Measurements from ENCODE around the gene ASB9.
"Not testable (repeated sequence)": the region's sequence is repeated elsewhere in the genome, so short reads cannot be mapped to it uniquely, and the experiment has no call there.

ASB9 gene

GRCh38 chrX:15269618-15270521, at the start of gene ASB9:
Gene ASB9, minus strand, starts transcription at chrX:15270083. Its CDS starts 209 bp downstream, at chrX:15269874.
- H3K4me3 ChIP-seq (ENCODE audit: low read length), result no peak within 1 kb of the TSS
- no peaks in the 10 kb centered on the region for H3K36me3 ChIP-seq (ENCODE audit: control insufficient read depth, insufficient read depth, low read length)
- no peaks in the 10 kb centered on the region for H3K9me3 ChIP-seq (ENCODE audit: control insufficient read depth, insufficient read depth, low read length)
- DNase-seq (ENCODE audit: low read depth, low spot score), result no peak
- WGBS (ENCODE audit: insufficient coverage, insufficient read length), result no CpG with 5 or more reads among the region's 15 CpGs
- no peaks in the 10 kb centered on the region; the same call in 1 of the 2 replicates for H3K4me1 ChIP-seq (ENCODE audit: control insufficient read depth, insufficient read depth, low read length)
- H3K27ac ChIP-seq (ENCODE audit: low read length), result no peak within 1 kb of the TSS
- no peaks in the 10 kb centered on the region for H3K27me3 ChIP-seq (ENCODE audit: control insufficient read depth, insufficient read depth, low read length)

- Histone ChIP-seq H3K4me1 (ENCODE audit: control insufficient read depth, insufficient read depth, low read length) (no peaks in the 10 kb centered on the region), H3K9me3 (ENCODE audit: control insufficient read depth, insufficient read depth, low read length) (no peaks in the 10 kb centered on the region), H3K27ac (ENCODE audit: low read length) (no peak overlapping the region), H3K4me3 (ENCODE audit: low read length) (no peak overlapping the region), H3K27me3 (ENCODE audit: control insufficient read depth, insufficient read depth, low read length) (no peaks in the 10 kb centered on the region), H3K36me3 (ENCODE audit: control insufficient read depth, insufficient read depth, low read length) (no peaks in the 10 kb centered on the region)
- no CpG with 5 or more reads among the region's 4 CpGs for WGBS (ENCODE audit: insufficient coverage, insufficient read length)
- DNase-seq (ENCODE audit: low read depth, low spot score), result no peak
Observed at GRCh38 chrX:15319075-15319474, 49.2 kb upstream of the ASB9 start.

- H3K27ac ChIP-seq (ENCODE audit: low read length), result no peak within 1 kb of the TSS
- no CpG with 5 or more reads among the region's 3 CpGs for WGBS (ENCODE audit: insufficient coverage, insufficient read length)
Observed at GRCh38 chrX:15315509-15315908, 45.6 kb upstream of the ASB9 start, which contains the start of gene ASB11. Gene ASB11, minus strand, starts transcription at chrX:15315640. Its CDS starts 35 bp downstream, at chrX:15315605.

GRCh38 chrX:15314472-15314871, 44.6 kb upstream of the ASB9 start:
- H3K9me3 ChIP-seq (ENCODE audit: control insufficient read depth, insufficient read depth, low read length), result no peaks in the 10 kb centered on the region
- H3K4me3 ChIP-seq (ENCODE audit: low read length), result no peak overlapping the region
- WGBS (ENCODE audit: insufficient coverage, insufficient read length), result no CpG with 5 or more reads among the region's 2 CpGs
- no peak for DNase-seq (ENCODE audit: low read depth, low spot score)
- H3K27me3 ChIP-seq (ENCODE audit: control insufficient read depth, insufficient read depth, low read length), result no peaks in the 10 kb centered on the region
- H3K36me3 ChIP-seq (ENCODE audit: control insufficient read depth, insufficient read depth, low read length), result no peaks in the 10 kb centered on the region
- no peaks in the 10 kb centered on the region for H3K4me1 ChIP-seq (ENCODE audit: control insufficient read depth, insufficient read depth, low read length)
- no peak overlapping the region for H3K27ac ChIP-seq (ENCODE audit: low read length)

More at GRCh38 chrX:15315509-15315908, 45.6 kb upstream of the ASB9 start, which contains the start of gene ASB11:
- H3K4me1 ChIP-seq (ENCODE audit: control insufficient read depth, insufficient read depth, low read length), result no peaks in the 10 kb centered on the region
- no peaks in the 10 kb centered on the region for H3K9me3 ChIP-seq (ENCODE audit: control insufficient read depth, insufficient read depth, low read length)
- H3K4me3 ChIP-seq (ENCODE audit: low read length), result no peak within 1 kb of the TSS
- no peaks in the 10 kb centered on the region for H3K36me3 ChIP-seq (ENCODE audit: control insufficient read depth, insufficient read depth, low read length)
- no peak for DNase-seq (ENCODE audit: low read depth, low spot score)
- H3K27me3 ChIP-seq (ENCODE audit: control insufficient read depth, insufficient read depth, low read length), result no peaks in the 10 kb centered on the region

GRCh38 chrX:15311119-15311518, 41.2 kb upstream of the ASB9 start:
- no peaks in the 10 kb centered on the region for H3K36me3 ChIP-seq (ENCODE audit: control insufficient read depth, insufficient read depth, low read length)
- H3K4me3 ChIP-seq (ENCODE audit: low read length), result no peak overlapping the region
- no peak for DNase-seq (ENCODE audit: low read depth, low spot score)
- H3K4me1 ChIP-seq (ENCODE audit: control insufficient read depth, insufficient read depth, low read length), result no peaks in the 10 kb centered on the region
- no CpG with 5 or more reads among the region's 3 CpGs for WGBS (ENCODE audit: insufficient coverage, insufficient read length)
- no peaks in the 10 kb centered on the region for H3K9me3 ChIP-seq (ENCODE audit: control insufficient read depth, insufficient read depth, low read length)
- no peak overlapping the region for H3K27ac ChIP-seq (ENCODE audit: low read length)
- H3K27me3 ChIP-seq (ENCODE audit: control insufficient read depth, insufficient read depth, low read length), result no peaks in the 10 kb centered on the region

GRCh38 chrX:15310117-15310516, 40.2 kb upstream of the ASB9 start:
- DNase-seq (ENCODE audit: low read depth, low spot score), result no peak
- no CpG with 5 or more reads among the region's 3 CpGs for WGBS (ENCODE audit: insufficient coverage, insufficient read length)
- Histone ChIP-seq H3K36me3 (ENCODE audit: control insufficient read depth, insufficient read depth, low read length) (no peaks in the 10 kb centered on the region), H3K27ac (ENCODE audit: low read length) (no peak overlapping the region), H3K4me1 (ENCODE audit: control insufficient read depth, insufficient read depth, low read length) (no peaks in the 10 kb centered on the region), H3K9me3 (ENCODE audit: control insufficient read depth, insufficient read depth, low read length) (no peaks in the 10 kb centered on the region), H3K4me3 (ENCODE audit: low read length) (no peak overlapping the region), H3K27me3 (ENCODE audit: control insufficient read depth, insufficient read depth, low read length) (no peaks in the 10 kb centered on the region)

GRCh38 chrX:15305899-15306298, 36.0 kb upstream of the ASB9 start:
- H3K9me3 ChIP-seq (ENCODE audit: control insufficient read depth, insufficient read depth, low read length); H3K27ac ChIP-seq (ENCODE audit: low read length); H3K27me3 ChIP-seq (ENCODE audit: control insufficient read depth, insufficient read depth, low read length); H3K4me1 ChIP-seq (ENCODE audit: control insufficient read depth, insufficient read depth, low read length); H3K4me3 ChIP-seq (ENCODE audit: low read length); DNase-seq (ENCODE audit: low read depth, low spot score); H3K36me3 ChIP-seq (ENCODE audit: control insufficient read depth, insufficient read depth, low read length): not testable (repeated sequence)
- WGBS (ENCODE audit: insufficient coverage, insufficient read length), result no CpG with 5 or more reads among the region's 3 CpGs

- Histone ChIP-seq H3K27me3 (ENCODE audit: control insufficient read depth, insufficient read depth, low read length) (no peaks in the 10 kb centered on the region), H3K9me3 (ENCODE audit: control insufficient read depth, insufficient read depth, low read length) (no peaks in the 10 kb centered on the region), H3K27ac (ENCODE audit: low read length) (no peak overlapping the region), H3K4me3 (ENCODE audit: low read length) (no peak overlapping the region), H3K4me1 (ENCODE audit: control insufficient read depth, insufficient read depth, low read length) (no peaks in the 10 kb centered on the region), H3K36me3 (ENCODE audit: control insufficient read depth, insufficient read depth, low read length) (no peaks in the 10 kb centered on the region)
- no peak for DNase-seq (ENCODE audit: low read depth, low spot score)
- no CpG with 5 or more reads among the region's 4 CpGs for WGBS (ENCODE audit: insufficient coverage, insufficient read length)
Observed at GRCh38 chrX:15301924-15302323, 32.0 kb upstream of the ASB9 start.

- DNase-seq (ENCODE audit: low read depth, low spot score), result no peak
- Histone ChIP-seq H3K9me3 (ENCODE audit: control insufficient read depth, insufficient read depth, low read length) (no peaks in the 10 kb centered on the region), H3K4me3 (ENCODE audit: low read length) (no peak overlapping the region), H3K36me3 (ENCODE audit: control insufficient read depth, insufficient read depth, low read length) (no peaks in the 10 kb centered on the region), H3K27me3 (ENCODE audit: control insufficient read depth, insufficient read depth, low read length) (no peaks in the 10 kb centered on the region), H3K4me1 (ENCODE audit: control insufficient read depth, insufficient read depth, low read length) (no peaks in the 10 kb centered on the region), H3K27ac (ENCODE audit: low read length) (no peak overlapping the region)
- WGBS (ENCODE audit: insufficient coverage, insufficient read length), result no CpG with 5 or more reads among the region's 4 CpGs
Observed at GRCh38 chrX:15299941-15300851, 30.3 kb upstream of the ASB9 start.

- no peaks in the 10 kb centered on the region for H3K4me1 ChIP-seq (ENCODE audit: control insufficient read depth, insufficient read depth, low read length)
- H3K9me3 ChIP-seq (ENCODE audit: control insufficient read depth, insufficient read depth, low read length), result no peaks in the 10 kb centered on the region
- H3K4me3 ChIP-seq (ENCODE audit: low read length), result no peak overlapping the region
- H3K36me3 ChIP-seq (ENCODE audit: control insufficient read depth, insufficient read depth, low read length), result no peaks in the 10 kb centered on the region
- WGBS (ENCODE audit: insufficient coverage, insufficient read length), result no CpG with 5 or more reads among the region's 3 CpGs
- H3K27ac ChIP-seq (ENCODE audit: low read length), result no peak overlapping the region
- no peaks in the 10 kb centered on the region for H3K27me3 ChIP-seq (ENCODE audit: control insufficient read depth, insufficient read depth, low read length)
- DNase-seq (ENCODE audit: low read depth, low spot score), result no peak
Observed at GRCh38 chrX:15298780-15299179, 28.9 kb upstream of the ASB9 start.

Data from iPS DF 6.9 (cell line).